NCI-H2171 (cell line): ENCODE results near the gene RABL3.
"Not testable (repeated sequence)": the region's sequence is repeated elsewhere in the genome, so short reads cannot be mapped to it uniquely, and the experiment has no call there.

Experiments used
- DNase-seq: peaks from one replicate; lab custom pipeline; 2025; lab: John Stamatoyannopoulos, UW

RABL3 gene

GRCh38 chr3:120682095-120682681, 60.1 kb downstream of the RABL3 start, which contains the start of gene HGD:
Gene HGD, minus strand, starts transcription at chr3:120682239. Its CDS starts 128 bp downstream, at chr3:120682111.
- no peak for DNase-seq

GRCh38 chr3:120681506-120682038, 60.7 kb downstream of the RABL3 start:
- DNase-seq: no peak

- no peak for DNase-seq
Observed at GRCh38 chr3:120681018-120681417, 61.3 kb downstream of the RABL3 start.

- DNase-seq: no peak
Observed at GRCh38 chr3:120680193-120680894, 62.0 kb downstream of the RABL3 start.

- peak; percentile 19 for DNase-seq
Observed at GRCh38 chr3:120678984-120679383, 63.3 kb downstream of the RABL3 start.

- DNase-seq: no peak
Observed at GRCh38 chr3:120678331-120678947, 63.9 kb downstream of the RABL3 start.

GRCh38 chr3:120677193-120677592, 65.1 kb downstream of the RABL3 start:
- DNase-seq: not testable (repeated sequence)

GRCh38 chr3:120673116-120673515, 69.2 kb downstream of the RABL3 start:
- no peak for DNase-seq

GRCh38 chr3:120670576-120670975, 71.7 kb downstream of the RABL3 start:
- DNase-seq: no peak

- DNase-seq: no peak
Observed at GRCh38 chr3:120664926-120665325, 77.4 kb downstream of the RABL3 start.

- no peak for DNase-seq
Observed at GRCh38 chr3:120661945-120662344, 80.4 kb downstream of the RABL3 start.

GRCh38 chr3:120661106-120661905, 81.0 kb downstream of the RABL3 start:
- no peak for DNase-seq

GRCh38 chr3:120659834-120660233, 82.5 kb downstream of the RABL3 start:
- DNase-seq: no peak

GRCh38 chr3:120659285-120659684, 83.0 kb downstream of the RABL3 start:
- no peak for DNase-seq

GRCh38 chr3:120652896-120653545, 89.3 kb downstream of the RABL3 start:
- peak; percentile 49 for DNase-seq

- DNase-seq: peak; percentile 66
Observed at GRCh38 chr3:120652281-120652680, 90.0 kb downstream of the RABL3 start.

GRCh38 chr3:120650311-120650710, 92.0 kb downstream of the RABL3 start:
- DNase-seq: no peak

GRCh38 chr3:120649830-120650233, 92.5 kb downstream of the RABL3 start:
- DNase-seq: no peak

GRCh38 chr3:120648290-120648689, 94.0 kb downstream of the RABL3 start:
- DNase-seq: no peak

- no peak for DNase-seq
Observed at GRCh38 chr3:120646771-120647432, 95.4 kb downstream of the RABL3 start.
